ENCODE measurements around the gene LTC4S. TPM values are rescaled to one million over a fixed set of nuclear protein-coding genes. Genes with fewer than 3 reads are reported as not detected.

Gene LTC4S
- total and polyA plus RNA-seq, 9 of the 15 experiments (the other 6 are each of a cell fraction or from before 2014, with no cell fraction given): 0.17 to 0.77 (median 0.75) TPM; not detected in 6

DNA sequence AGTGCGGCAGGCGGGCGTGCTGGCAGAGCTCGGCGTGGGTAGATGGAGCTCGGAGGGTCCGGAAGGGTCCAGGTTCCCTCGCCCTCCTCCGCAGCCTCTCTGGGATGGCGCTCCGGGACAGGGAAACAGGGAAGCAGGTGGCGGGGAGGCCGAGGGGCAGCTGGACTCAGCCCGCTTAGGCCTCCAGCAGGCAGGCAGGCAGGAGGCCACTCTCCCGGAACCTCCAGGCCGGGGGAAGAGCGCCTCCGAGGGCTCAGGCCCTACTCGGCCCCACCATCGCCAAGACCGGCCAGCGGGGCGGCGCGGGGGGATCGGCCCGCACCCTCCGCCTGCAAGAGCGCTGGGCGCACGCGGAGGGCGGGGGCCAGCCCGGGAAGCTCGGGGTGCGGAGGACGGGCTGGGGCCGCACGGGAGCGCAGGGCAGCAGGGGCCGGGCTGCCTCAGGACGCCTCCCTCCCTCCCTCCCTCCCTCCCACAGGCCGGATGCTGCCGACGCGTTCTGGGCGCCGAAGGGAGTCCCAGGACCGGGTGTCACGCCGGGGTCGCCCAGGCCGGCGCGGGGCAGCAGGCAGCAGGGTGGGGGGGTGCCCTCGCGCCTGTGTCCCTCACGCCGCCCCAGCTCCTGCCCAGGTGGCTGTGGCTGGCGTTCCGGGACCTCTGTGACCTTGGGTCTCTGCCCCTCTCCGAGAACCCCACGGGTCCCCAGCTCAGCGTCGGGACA, 11.9 kb downstream of the LTC4S start (continued):
- TF ChIP-seq JUN (IDR thresholded peaks at IDR 0.05; ENCODE audit: borderline replicate concordance, low read depth, low read length) (no peak), JUN (CRISPR knock-in tag; IDR thresholded peaks at IDR 0.05; ENCODE audit: borderline replicate concordance) (0 out of 2 replicates have a peak, but pooled peaks have one; percentile 25), CHD7 (IDR thresholded peaks at IDR 0.05; ENCODE audit: low read depth, low read length) (no peak), GATAD2B (IDR thresholded peaks at IDR 0.05; ENCODE audit: borderline replicate concordance) (0 out of 2 replicates have a peak, but pooled peaks have one; percentile 35), TEAD2 (tag; IDR thresholded peaks at IDR 0.05) (no peak), GABPB1 (CRISPR knock-in tag; IDR thresholded peaks at IDR 0.05) (peak; percentile 61), MAX (CRISPR knock-in tag; IDR thresholded peaks at IDR 0.05) (peak; percentile 74), SIN3A (IDR thresholded peaks at IDR 0.05; ENCODE audit: borderline replicate concordance in 2 of 2, control insufficient read depth in 1 of 2, low read depth in 2 of 2, low read length in 2 of 2) (peak; percentile 17 to 26; a peak in 2 of 4 replicates), ELF2 (CRISPR knock-in tag; IDR thresholded peaks at IDR 0.05) (no peak), ZBTB7A (IDR thresholded peaks at IDR 0.05; ENCODE audit: borderline replicate concordance, control insufficient read depth, low read depth, low read length) (peak; percentile 63; the same call in 1 of the 2 replicates), MED1 (CRISPR knock-in tag; IDR thresholded peaks at IDR 0.05; ENCODE audit: borderline replicate concordance) (no peak), POLR3G (IDR thresholded peaks at IDR 0.05; ENCODE audit: extremely low read depth, insufficient read length, insufficient replicate concordance) (no peak), RB1 (IDR thresholded peaks at IDR 0.05; ENCODE audit: low read depth) (0 out of 2 replicates have a peak, but pooled peaks have one; percentile 45), NR2C2 (CRISPR knock-in tag; IDR thresholded peaks at IDR 0.05) (0 out of 2 replicates have a peak, but pooled peaks have one; percentile 58), NR2C2 (tag; IDR thresholded peaks at IDR 0.05) (no peak)

Measured in K562 (cell line).